Duodenal mucosa (tissue), 2 donors: Measurements from ENCODE around the gene MACROD2.
"Not testable (repeated sequence)": the region's sequence is repeated elsewhere in the genome, so short reads cannot be mapped to it uniquely, and the experiment has no call there.

Experiments
- H3K27ac ChIP-seq: one replicate; pipeline ENCODE4 v1.7.0; 2013; ENCODE audit warnings: low read depth, low read length
- H3K27me3 ChIP-seq, 2 donors: one replicate each; pipeline ENCODE4 v1.7.0; 2013; ENCODE audit warnings: low read length in 2 of 2, control low read depth in 1 of 2; ENCODE audit not compliant: insufficient read depth in 2 of 2, control insufficient read depth in 1 of 2
- H3K36me3 ChIP-seq, 2 donors: one replicate each; pipeline ENCODE4 v1.7.0; 2013; ENCODE audit warnings: low read length in 2 of 2, control low read depth in 1 of 2; ENCODE audit not compliant: insufficient read depth in 2 of 2, control insufficient read depth in 1 of 2
- H3K4me1 ChIP-seq, 2 donors: one replicate each; pipeline ENCODE4 v1.7.0; 2013; ENCODE audit warnings: low read length in 2 of 2, control low read depth in 1 of 2; ENCODE audit not compliant: insufficient read depth in 2 of 2, control insufficient read depth in 1 of 2
- H3K4me3 ChIP-seq, 2 donors: one replicate each; pipeline ENCODE4 v1.7.0; 2013; ENCODE audit warnings: low read length in 2 of 2, low read depth in 1 of 2
- H3K9ac ChIP-seq, 2 donors: one replicate each; pipeline ENCODE4 v1.7.0; 2013; ENCODE audit warnings: low read length in 2 of 2, low read depth in 1 of 2
- H3K9me3 ChIP-seq, 2 donors: one replicate each; pipeline ENCODE4 v1.7.0; 2013; ENCODE audit warnings: low read length in 2 of 2, control low read depth in 1 of 2; ENCODE audit not compliant: control insufficient read depth in 1 of 2

MACROD2 gene

GRCh38 chr20:14919501-14920081, 924.3 kb downstream of the MACROD2 start:
- Histone ChIP-seq H3K4me3 (peak overlapping the region; percentile 2 to 17), H3K9me3 (no peaks in the 10 kb centered on the region), H3K27me3 (no peaks in the 10 kb centered on the region), H3K27ac (no peak overlapping the region), H3K9ac (no peak overlapping the region), H3K4me1 (peaks cover 0 to 10% of the 10 kb centered on the region in 2 donors), H3K36me3 (no peaks in the 10 kb centered on the region)

- Histone ChIP-seq H3K9me3 (no peaks in the 10 kb centered on the region), H3K4me3 (no peak overlapping the region), H3K27ac (no peak overlapping the region), H3K27me3 (no peaks in the 10 kb centered on the region), H3K36me3 (no peaks in the 10 kb centered on the region), H3K9ac (no peak overlapping the region), H3K4me1 (peaks cover 0 to 10% of the 10 kb centered on the region in 2 donors)
Measured at GRCh38 chr20:14921513-14921912, 926.2 kb downstream of the MACROD2 start.

GRCh38 chr20:14922503-14923267, 927.4 kb downstream of the MACROD2 start:
- no peak overlapping the region for H3K9ac ChIP-seq
- no peaks in the 10 kb centered on the region for H3K36me3 ChIP-seq
- H3K9me3 ChIP-seq: no peaks in the 10 kb centered on the region
- H3K4me3 ChIP-seq: no peak overlapping the region
- peaks cover 0 to 10% of the 10 kb centered on the region in 2 donors for H3K4me1 ChIP-seq
- H3K27me3 ChIP-seq: no peaks in the 10 kb centered on the region
- no peak overlapping the region for H3K27ac ChIP-seq

- Histone ChIP-seq H3K27me3 (no peaks in the 10 kb centered on the region), H3K9ac (no peak overlapping the region), H3K9me3 (no peaks in the 10 kb centered on the region), H3K4me3 (no peak overlapping the region), H3K27ac (no peak overlapping the region), H3K36me3 (no peaks in the 10 kb centered on the region), H3K4me1 (peaks cover 0 to 7% of the 10 kb centered on the region in 2 donors)
Measured at GRCh38 chr20:14924433-14924832, 929.1 kb downstream of the MACROD2 start.

- Histone ChIP-seq H3K36me3 (no peaks in the 10 kb centered on the region), H3K4me3 (no peak overlapping the region), H3K9ac (no peak overlapping the region), H3K27me3 (no peaks in the 10 kb centered on the region), H3K4me1 (peaks cover 0 to 3% of the 10 kb centered on the region in 2 donors), H3K27ac (no peak overlapping the region), H3K9me3 (no peaks in the 10 kb centered on the region)
Measured at GRCh38 chr20:14925300-14925699, 930.0 kb downstream of the MACROD2 start.

GRCh38 chr20:14926436-14926835, 931.1 kb downstream of the MACROD2 start:
- not testable (repeated sequence) for H3K27me3 ChIP-seq, H3K4me1 ChIP-seq, H3K9ac ChIP-seq, H3K9me3 ChIP-seq, H3K36me3 ChIP-seq, H3K27ac ChIP-seq, H3K4me3 ChIP-seq

- Histone ChIP-seq H3K27me3 (no peaks in the 10 kb centered on the region), H3K27ac (no peak overlapping the region), H3K4me1 (no peaks in the 10 kb centered on the region), H3K9ac (no peak overlapping the region), H3K4me3 (no peak overlapping the region), H3K9me3 (no peaks in the 10 kb centered on the region), H3K36me3 (no peaks in the 10 kb centered on the region)
Measured at GRCh38 chr20:14928083-14928482, 932.8 kb downstream of the MACROD2 start.

GRCh38 chr20:14929388-14929787, 934.1 kb downstream of the MACROD2 start:
- no peaks in the 10 kb centered on the region for H3K36me3 ChIP-seq
- H3K4me1 ChIP-seq: no peaks in the 10 kb centered on the region
- no peaks in the 10 kb centered on the region for H3K27me3 ChIP-seq
- H3K9me3 ChIP-seq: no peaks in the 10 kb centered on the region
- H3K4me3 ChIP-seq: no peak overlapping the region
- H3K9ac ChIP-seq: no peak overlapping the region
- no peak overlapping the region for H3K27ac ChIP-seq

- H3K36me3 ChIP-seq: no peaks in the 10 kb centered on the region
- no peaks in the 10 kb centered on the region for H3K9me3 ChIP-seq
- H3K4me3 ChIP-seq: no peak overlapping the region
- no peak overlapping the region for H3K27ac ChIP-seq
- H3K27me3 ChIP-seq: no peaks in the 10 kb centered on the region
- H3K4me1 ChIP-seq: no peaks in the 10 kb centered on the region
- H3K9ac ChIP-seq: no peak overlapping the region
Measured at GRCh38 chr20:14932040-14932439, 936.7 kb downstream of the MACROD2 start.

- Histone ChIP-seq H3K9ac (no peak overlapping the region), H3K4me1 (no peaks in the 10 kb centered on the region), H3K9me3 (peaks cover 0 to 2% of the 10 kb centered on the region in 2 donors), H3K36me3 (no peaks in the 10 kb centered on the region), H3K27ac (no peak overlapping the region), H3K4me3 (no peak overlapping the region), H3K27me3 (no peaks in the 10 kb centered on the region)
Measured at GRCh38 chr20:14935285-14935684, 940.0 kb downstream of the MACROD2 start.
